Left cardiac atrium (tissue), 4 donors: ENCODE measurements around the gene CX3CL1. TPM values are rescaled to one million over a fixed set of nuclear protein-coding genes. Genes with fewer than 3 reads are reported as not detected.
A peak's percentile ranks its signal among the peaks of the same experiment; 100 is the strongest.
"Not testable (repeated sequence)": the region's sequence is repeated elsewhere in the genome, so short reads cannot be mapped to it uniquely, and the experiment has no call there.

Experiments
- ATAC-seq, 2 donors: fragments of 200-7000 bp; cut with Tn5 transposase; one replicate each; pipeline ENCODE4 v1.9.1; 2020; ENCODE audit warnings: mild to moderate bottlenecking in 2 of 2, moderate library complexity in 2 of 2
- DNase-seq: peaks from one replicate; pipeline ENCODE4 v3.0.0-alpha.2; 2020
- intact Hi-C, 2 donors: fragments of 100-400 bp; cut with DNase I; formaldehyde crosslinking; loops; one replicate each; pipeline versions ENCODE4 v1.14.1 to v1.15.1; 2022 to 2023
- total RNA-seq, 2 donors: library from RNA; stranded (reverse); fragmentation: NEBNext Ultra II Directional; extraction: Animal tissue kit (Norgen Biotek cat#: 25700); gene quantifications; one replicate each; pipeline ENCODE4 v1.2.1, GENCODE V29; 2021
- donor health status: DM: no; HTN: yes; CAD: no.
- donor health status: DM: no; HTN: yes; CAD: no; lungs with severe emphysema.
- donor health status: DM: yes; HTN: yes; CAD: no.
- donor health status: Dilated cardiomyopathy.

Gene CX3CL1
- total RNA-seq, 2 donors from 2014 or later: 13.7 to 23.2 TPM

DNA sequence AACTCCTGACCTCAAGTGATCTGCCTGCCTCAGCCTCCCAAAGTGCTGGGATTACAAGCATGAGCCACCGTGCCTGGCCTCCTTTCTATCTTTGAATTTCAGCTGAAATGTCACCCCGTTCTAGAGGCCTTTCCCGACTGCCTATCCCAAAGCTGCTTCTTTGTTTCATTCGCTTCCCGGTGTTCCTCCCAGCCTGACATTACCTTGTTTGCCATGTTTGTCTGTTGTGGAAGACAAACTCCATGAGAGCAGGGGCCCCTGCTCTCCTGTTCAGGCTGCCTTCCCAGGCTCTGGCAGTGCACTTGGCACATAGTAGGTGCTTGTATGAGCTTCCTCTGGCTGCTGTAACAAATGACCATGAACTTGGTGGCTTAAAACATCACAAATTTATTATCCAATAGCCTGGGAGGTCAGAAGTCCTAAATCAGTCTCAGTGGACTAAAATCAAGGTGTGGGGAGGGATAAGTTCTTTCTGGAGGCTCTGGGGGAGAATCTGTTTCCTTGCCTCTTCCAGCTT is 16.3 kb upstream of the CX3CL1 start:
- no peak for ATAC-seq
- intact Hi-C loops: no loop called here
- no peak for DNase-seq

DNA sequence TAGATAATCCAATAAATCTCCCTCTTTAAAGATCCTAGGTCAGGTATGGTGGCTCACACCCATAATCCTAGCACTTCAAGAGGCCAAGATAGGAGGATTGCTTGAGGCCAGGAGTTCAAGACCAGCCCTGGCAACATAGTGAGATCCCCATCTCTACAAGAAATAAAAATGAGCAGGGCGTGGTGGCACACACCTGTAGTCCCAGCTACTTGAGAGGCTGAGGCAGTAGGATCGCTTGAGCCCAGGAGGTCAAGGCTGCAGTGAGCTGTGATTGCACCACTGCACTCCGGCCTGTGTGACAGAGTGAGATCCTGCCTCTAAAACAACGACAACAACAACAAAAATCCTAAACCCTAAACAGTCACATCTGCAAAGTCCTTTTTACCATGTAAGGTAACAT is 15.7 kb upstream of the CX3CL1 start:
- DNase-seq (no peak), ATAC-seq (no peak)
- intact Hi-C loops: no loop called here

DNA sequence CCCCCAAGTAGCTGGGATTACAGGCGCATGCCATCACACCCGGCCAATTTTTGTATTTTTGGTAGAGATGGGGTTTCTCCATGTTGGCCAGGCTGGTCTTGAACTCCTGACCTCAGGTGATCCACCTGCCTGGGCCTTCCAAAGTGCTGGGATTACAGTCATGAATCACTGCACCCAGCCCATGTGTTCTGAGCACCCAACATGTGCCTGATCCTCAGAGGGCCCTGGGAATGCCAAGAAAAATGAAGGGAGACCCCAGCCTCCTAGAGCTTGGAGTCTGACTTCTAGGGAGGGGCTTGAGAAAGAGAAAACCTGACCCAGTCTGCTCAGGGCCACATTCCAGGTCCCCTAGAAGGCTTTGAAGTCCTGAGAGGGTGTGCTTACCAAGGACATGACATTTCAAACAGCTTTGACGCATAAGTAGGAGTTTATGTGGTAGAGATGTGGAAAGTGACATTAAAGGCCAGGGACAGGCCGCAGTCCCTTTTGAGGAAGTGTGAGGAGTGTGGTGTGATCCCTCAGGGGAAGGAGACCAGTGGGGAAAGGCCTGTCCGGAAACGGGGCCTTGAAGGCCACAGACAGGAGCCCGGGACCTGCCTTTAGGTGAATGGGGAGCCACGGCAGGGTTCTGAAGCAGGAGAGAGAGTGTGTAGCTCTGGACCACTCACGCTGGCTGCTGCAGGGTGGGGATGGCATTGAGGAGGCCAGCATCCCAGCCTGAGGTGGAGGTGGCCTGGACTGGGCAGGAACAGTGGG is 14.8 kb upstream of the CX3CL1 start:
- ATAC-seq: no peak
- intact Hi-C loops: no loop called here
- no peak for DNase-seq

DNA sequence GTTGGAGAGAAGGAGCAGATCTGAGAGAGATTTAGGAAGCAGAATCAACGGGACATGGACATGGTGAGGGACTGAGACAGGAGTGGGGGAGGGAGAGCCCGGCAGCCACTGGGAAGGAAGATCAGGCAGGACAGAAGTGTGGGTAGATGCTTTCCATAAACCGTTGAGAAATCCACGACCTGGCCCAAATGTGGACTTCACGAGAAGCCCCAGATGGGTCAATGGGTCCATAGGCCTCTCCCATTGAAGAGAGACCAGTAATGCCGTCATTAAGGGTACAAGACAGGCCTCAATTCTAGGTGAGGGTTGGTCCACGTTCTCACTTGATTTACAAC is 14.2 kb upstream of the CX3CL1 start:
- ATAC-seq: no peak
- no peak for DNase-seq
- intact Hi-C loops: no loop called here

DNA sequence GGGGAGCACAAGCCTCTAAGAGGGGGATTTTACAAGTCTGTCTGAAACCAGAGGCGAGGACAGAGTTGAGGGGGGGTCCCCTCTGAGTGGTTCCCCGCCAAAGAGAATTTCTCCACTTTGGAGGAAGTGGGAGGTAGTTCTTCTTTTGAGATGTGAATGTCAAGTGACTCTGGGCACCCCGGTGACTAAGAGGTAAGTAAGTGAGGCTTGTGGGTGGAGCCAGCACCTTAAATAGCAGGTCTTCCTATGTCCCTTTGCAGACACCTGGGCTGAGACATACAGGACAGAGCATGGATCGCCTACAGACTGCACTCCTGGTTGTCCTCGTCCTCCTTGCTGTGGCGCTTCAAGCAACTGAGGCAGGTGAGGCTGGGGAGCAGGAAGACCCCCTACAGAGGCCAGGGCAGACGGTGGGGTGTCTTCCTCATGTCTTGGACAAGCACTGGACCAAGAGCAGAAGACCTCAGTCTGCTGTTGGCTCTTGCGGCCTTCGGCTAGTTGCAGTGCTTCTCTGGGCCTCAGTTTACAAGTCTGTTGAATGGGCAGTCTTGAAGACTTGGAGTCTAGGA is 13.7 kb upstream of the CX3CL1 start, which contains the start of gene CCL22:
CCL22 (plus strand) TSS at position 257 of the 569 bp plus-strand sequence; CDS start at position 291, 34 bp downstream.
- DNase-seq: no peak
- intact Hi-C loops: no loop called here
- no peak for ATAC-seq

DNA sequence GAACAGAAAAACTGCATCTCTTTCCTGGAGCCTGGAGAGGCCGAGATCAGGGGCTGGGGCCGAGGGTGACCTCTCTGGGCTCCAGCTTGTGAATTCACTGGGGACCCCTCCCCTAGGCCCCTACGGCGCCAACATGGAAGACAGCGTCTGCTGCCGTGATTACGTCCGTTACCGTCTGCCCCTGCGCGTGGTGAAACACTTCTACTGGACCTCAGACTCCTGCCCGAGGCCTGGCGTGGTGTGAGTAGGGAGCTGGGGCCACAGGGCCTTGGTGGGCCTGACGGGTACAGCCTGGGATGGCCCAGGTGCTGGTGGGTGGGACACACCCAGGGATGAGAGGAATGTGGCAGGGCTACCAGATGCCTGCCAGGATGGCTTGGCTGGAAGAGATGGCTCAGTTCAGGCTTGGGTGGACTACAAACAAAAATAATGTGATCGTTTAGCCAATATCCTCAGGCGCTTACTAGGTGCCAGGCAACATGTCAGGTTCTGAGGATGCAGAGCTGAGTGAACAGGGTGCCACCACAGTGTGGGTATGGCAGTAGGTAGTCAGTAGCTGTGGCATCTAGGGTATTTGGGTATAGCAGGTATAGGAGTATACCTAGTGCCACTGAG is 11.9 kb upstream of the CX3CL1 start:
- intact Hi-C loops: no loop called here
- ATAC-seq (no peak), DNase-seq (no peak)

DNA sequence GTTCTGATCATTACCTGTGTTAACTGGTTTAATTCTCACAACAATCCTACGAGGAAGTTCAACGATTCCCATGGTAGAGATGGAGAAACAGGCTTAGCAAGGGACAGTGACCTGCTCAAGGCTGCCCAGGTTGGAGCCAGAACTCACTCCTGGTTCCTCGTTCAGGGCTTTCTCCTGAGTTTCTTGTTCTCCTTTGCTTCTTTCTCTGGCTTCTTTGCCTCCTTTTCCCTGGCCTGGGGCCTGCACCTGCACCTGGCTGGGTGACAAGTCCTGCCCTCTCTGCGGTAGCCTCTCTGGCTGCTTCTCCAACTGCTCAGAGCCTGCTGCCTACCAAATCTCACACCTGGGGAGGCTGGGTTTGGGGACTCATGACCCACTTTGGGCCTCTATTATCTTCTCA is 10.9 kb upstream of the CX3CL1 start:
- intact Hi-C loops: no loop called here
- DNase-seq (no peak), ATAC-seq (no peak)

DNA sequence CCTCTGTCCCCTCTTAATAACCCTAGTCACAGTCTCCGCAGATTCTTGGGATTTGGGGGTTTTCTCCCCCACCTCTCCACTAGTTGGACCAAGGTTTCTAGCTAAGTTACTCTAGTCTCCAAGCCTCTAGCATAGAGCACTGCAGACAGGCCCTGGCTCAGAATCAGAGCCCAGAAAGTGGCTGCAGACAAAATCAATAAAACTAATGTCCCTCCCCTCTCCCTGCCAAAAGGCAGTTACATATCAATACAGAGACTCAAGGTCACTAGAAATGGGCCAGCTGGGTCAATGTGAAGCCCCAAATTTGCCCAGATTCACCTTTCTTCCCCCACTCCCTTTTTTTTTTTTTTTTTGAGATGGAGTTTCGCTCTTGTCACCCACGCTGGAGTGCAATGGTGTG is 8.1 kb upstream of the CX3CL1 start:
- intact Hi-C loops: no loop called here
- ATAC-seq: no peak
- DNase-seq: no peak

DNA sequence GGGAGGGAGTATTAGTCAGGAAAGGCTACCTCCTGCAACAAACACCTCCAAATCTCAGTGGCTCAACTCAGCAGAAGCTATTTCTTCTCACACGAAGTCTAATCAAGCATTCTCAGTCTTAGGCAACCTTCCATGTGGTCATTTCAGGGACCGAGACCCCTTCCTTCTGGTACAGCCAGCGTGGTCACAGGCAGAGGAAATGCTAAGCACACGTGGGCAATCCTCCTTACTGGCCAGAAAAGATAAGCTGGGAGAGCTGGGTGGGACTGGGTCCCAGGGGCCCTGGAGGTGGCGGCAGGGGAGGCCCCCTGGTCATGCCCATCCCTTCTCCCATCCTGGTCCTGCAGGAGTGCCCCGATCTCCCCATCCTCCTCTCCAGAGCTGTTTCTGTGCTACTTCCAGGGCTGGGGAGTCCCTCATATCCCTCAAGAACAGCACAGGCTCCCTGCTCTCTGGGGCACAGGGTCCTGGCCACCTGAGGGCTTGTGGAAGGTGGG is 5.7 kb upstream of the CX3CL1 start:
- DNase-seq (no peak), ATAC-seq (peak in 1 of 2 donors; percentile 47)
- intact Hi-C loops: no loop called here

DNA sequence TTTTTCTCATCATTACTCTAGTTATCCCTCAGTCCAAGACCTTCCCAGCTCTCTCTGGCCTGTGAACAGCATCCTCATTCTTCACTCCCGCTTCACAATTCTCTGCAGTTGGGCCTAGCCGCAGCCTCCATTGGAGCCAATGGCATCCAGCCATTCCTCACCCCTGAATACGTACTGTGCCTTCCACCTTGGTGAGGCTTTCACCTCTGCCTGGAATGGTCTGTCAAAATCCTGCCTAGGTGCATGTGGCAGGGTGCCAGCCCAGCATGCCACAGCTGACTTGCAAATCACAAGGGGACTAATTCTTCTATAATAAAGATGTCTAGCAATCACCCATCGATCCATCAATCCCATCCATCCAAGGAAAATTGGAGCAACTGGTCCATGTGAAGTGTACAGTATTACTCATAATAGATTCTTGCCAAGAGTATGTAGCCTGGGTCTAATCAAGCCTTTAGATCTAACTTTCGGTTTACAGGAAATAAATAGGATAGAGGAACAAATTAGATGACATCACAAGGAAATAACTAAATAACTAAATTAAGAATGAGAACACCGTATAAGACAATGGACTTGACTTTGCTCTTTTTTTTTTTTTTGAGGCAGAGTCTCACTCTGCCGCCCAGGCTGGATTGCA is 5.1 kb upstream of the CX3CL1 start:
- DNase-seq: no peak
- intact Hi-C loops: no loop called here

DNA sequence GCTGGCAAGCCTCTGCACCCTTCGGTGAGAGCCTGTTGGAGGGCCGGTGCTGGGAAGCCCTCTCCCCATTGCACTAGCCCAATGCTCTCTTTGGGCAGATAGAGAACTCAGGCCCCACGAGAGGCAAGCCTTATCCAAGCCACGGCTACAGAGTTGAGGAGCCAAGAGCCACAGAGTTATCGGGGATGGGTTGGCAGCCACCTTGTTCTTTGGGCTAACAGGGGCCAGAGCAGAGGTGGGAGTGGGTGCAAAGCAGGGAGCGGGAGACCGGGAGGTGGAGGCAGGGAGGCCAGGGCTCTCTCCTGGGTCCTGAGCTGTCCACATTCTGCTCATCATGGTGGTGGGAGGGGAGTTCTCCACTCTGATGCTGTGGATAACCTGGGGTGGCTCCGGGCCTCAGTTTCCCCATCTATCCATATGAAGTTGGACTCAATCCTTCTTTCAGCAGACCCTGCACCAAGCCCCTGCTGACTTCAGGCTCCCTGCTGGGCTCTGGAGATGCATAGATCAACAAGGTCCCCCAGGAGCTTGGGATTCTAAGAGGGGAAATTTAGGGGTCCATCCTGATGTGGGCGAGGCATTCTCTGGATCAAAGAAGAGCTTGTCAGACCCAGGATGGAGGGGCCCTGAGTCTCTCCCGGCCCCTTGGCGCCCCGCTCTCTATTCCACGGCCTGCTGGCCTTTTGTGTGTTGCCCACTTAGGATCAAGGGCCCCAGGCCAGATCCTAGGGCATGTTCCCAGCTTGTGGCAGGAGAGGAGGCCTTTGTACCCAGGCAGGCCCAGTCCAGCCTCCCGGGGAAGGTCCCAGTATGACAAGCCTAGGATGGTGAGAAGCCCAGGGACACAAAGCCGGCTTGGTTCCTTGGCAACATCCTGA is 557 bp upstream of the CX3CL1 start:
- DNase-seq: no peak
- intact Hi-C loops: loop anchor here in 1 of 2 donors (10.0 kb wide), 1 partner anchor 67 kb away; no protein-coding TSS in a partner anchor
- ATAC-seq: no peak

More for the DNA sequence above, 5.1 kb upstream of the CX3CL1 start:
- ATAC-seq: peak in 1 of 2 donors; percentile 6

DNA sequence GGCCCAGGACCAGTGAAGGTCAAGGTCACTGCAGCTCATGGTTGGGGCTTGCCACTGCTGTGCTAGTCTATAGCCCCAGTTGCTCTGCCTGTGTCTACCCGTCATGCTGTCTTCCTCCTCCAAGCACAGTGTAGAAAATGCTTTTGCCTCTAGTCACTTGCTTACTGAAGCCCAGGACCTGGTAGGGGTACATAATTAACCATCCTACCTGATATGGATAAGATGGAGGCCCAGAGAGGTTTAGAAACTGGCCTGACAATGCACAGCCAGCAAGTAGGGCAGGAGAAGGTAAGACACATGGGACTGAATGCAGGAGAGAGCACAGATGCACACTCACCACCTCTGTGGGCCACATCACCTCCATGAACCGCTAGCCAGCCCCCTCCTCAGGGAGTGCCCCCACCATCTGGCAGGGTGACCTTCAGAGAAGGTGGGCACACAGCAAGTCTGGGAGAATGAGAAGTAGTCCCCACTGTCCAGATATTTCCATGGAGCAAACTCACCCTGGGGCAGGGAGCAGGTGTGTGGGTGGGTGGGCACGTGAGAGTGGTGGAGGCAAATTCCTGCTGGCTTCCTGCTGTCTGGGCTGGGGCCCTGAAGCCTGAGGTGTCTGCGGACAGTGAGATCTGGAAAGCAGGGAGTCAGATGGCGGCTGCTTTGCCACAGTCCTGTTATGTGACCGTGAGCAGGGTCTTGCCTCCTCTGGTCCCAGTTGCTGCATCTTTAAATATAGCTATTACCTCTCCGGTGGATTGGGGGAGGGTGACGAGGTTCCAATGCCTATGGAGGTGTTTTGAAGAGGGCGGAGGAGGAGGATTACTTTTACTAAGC is 1.0 kb downstream of the CX3CL1 start:
- peak in 1 of 2 donors; percentile 4 for ATAC-seq
- intact Hi-C loops: loop anchor here in 1 of 2 donors (10.0 kb wide), 1 partner anchor 69 kb away; no protein-coding TSS in a partner anchor
- no peak for DNase-seq

DNA sequence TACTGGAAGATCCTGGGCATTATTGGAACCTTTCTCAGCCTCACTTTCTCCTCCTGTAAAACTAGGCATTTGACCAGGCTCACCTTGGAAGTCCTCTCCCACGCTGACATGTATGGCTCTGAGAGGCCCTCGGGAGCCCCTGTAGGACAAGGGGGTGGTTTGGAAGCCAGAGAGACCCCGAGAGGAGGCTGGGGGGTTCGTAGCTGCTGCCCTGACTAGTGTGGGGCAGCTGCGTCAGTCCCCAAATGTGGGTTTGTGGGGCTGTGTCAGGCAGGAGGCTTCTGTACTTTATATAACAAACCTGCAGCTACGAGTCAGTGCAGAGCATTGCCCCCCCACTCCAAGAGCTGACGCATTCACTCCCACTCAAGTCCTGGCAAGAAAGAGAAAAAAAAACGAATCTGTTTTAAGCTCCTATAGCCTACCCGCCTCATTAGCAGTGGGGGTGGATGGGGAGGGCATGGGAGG is 1.8 kb downstream of the CX3CL1 start:
- intact Hi-C loops: loop anchor here in 1 of 2 donors (10.0 kb wide), 1 partner anchor 69 kb away; no protein-coding TSS in a partner anchor
- ATAC-seq (peak in 1 of 2 donors; percentile 58), DNase-seq (no peak)

DNA sequence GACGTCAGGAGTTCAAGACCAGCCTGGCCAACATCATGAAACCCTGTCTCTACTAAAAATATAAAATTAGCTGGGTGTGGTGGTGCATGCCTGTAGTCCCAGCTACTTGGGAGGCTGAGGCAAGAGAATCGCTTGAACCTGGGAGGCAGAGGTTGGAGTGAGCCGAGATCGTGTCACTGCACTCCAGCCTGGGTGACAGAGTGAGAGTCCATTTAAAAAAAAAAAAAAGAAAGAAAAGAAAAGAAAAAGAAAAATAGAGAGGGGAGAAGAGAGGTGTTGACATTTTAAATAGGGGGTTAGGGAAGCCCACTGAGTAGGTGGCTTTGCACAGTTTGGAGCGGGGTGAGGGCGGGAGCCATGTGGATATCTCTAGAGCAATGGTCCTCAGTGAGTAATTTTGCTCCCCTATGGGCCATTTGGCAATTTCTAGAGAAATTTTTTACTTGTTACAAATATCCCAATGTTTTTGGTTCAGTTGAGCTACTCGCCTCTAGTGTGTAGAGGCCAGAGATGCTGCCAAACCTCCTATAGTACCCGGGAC is 2.7 kb downstream of the CX3CL1 start:
- intact Hi-C loops: loop anchor here in 1 of 2 donors (10.0 kb wide), 1 partner anchor 70 kb away; no protein-coding TSS in a partner anchor
- not testable (repeated sequence) for ATAC-seq, DNase-seq

DNA sequence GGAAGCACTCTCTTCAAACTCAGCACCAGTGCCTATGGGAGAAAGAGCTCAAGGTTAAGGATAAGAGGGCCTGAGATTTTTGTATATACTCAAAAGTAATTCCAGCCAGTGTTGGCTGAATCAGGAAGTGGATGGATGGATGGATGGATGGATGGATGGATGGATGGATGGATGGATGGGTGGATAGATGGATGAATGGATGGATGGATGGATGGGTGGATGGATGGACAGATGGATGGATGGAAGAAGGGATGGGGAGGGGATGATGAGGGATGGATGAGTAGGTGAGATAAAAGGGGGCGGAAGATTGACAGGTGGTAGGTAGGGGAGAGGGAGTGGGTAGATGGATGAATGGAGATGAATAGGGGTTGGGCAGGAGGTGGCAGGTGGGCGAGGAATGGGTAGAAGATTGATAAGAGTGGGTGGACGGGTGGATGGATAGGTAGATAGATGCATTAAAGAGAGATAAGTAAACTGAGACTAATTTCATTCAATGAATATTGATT is 4.1 kb downstream of the CX3CL1 start:
- ATAC-seq (no peak), DNase-seq (no peak)
- intact Hi-C loops: loop anchor here in 1 of 2 donors (10.0 kb wide), 1 partner anchor 72 kb away; no protein-coding TSS in a partner anchor

DNA sequence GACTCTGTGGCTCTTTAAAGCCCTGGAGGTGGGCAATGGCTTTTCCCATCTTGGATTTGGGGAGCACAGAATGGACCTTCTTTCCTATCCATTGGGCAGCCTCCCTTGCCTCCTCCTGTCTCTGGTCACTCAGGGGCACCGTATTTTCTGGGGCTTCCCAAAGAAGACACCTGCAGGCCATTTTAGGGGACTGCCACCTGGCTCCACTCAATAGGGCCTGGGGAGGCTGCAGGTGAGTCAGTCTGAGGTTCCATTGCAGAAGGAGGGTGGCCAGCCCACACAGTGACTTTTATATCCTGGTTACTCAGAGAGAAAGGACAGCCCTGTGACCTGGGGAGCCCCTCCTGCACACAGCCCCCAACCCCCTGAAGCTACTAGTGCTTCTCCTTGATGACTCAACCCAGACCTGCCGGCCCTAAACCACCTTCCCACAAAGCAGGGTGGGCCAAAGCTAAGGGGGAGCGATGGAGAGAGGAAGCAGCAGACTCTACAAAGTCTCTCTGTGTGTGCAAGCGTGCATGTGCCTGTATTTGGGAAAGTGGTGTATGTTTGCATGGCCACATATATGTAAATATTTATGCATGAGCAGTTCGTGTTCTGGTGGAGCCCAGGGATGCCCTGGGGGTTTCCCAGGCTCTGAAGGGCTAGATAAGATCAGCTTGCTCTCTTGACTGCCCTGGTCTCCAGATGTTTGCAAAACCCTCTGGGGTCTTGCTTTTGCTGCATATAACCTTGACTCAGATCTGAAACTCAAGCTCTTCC is 5.0 kb downstream of the CX3CL1 start:
- ATAC-seq (no peak), DNase-seq (no peak)
- intact Hi-C loops: loop anchor here in 1 of 2 donors (10.0 kb wide), 1 partner anchor 72 kb away; no protein-coding TSS in a partner anchor
